DND-41 (cell line): Measurements from ENCODE around the gene PLA2G2F.
A peak's percentile ranks its signal among the peaks of the same experiment; 100 is the strongest.

Experiments used
- ATAC-seq: fragments of 200-7000 bp; cut with Tn5 transposase; 3 replicates; pipeline ENCODE4 v1.9.1; 2021; ENCODE audit warnings: low read depth; ENCODE audit not compliant: insufficient read depth
- DNase-seq: peaks from one replicate; pipeline ENCODE4 v3.0.0-alpha.2; 2020
- H2AFZ ChIP-seq: 2 replicates; pipeline ENCODE4 v1.6.0; 2012; ENCODE audit warnings: low read depth, low read length
- H3K27ac ChIP-seq: 2 replicates; pipeline ENCODE4 v1.5.1; 2012; ENCODE audit warnings: low read length, inconsistent platforms
- H3K27me3 ChIP-seq: fragments of 200-600 bp; sonication (generic); 2 replicates; pipeline ENCODE4 v1.6.0; 2012; ENCODE audit warnings: low read length, mild to moderate bottlenecking, inconsistent platforms; ENCODE audit not compliant: insufficient read depth, poor library complexity
- H3K36me3 ChIP-seq: 2 replicates; pipeline ENCODE4 v1.5.1; 2012; ENCODE audit warnings: low read length, inconsistent platforms; ENCODE audit not compliant: insufficient read depth
- H3K4me1 ChIP-seq: 2 replicates; pipeline ENCODE4 v1.5.1; 2012; ENCODE audit warnings: mild to moderate bottlenecking, low read length; ENCODE audit not compliant: insufficient read depth
- H3K4me2 ChIP-seq: 2 replicates; pipeline ENCODE4 v1.6.0; 2012; ENCODE audit warnings: mild to moderate bottlenecking, moderate library complexity, low read length, inconsistent platforms; ENCODE audit not compliant: insufficient read depth
- H3K4me3 ChIP-seq, 2 experiments: fragments of 200-600 bp in 1 of 2; shearing (Covaris generic) in 1 of 2; 2 replicates each; pipeline ENCODE4 v1.5.1; 2012 to 2016; ENCODE audit warnings: inconsistent platforms in 2 of 2, low read length in 2 of 2, mild to moderate bottlenecking in 2 of 2, low read depth in 1 of 2, moderate library complexity in 1 of 2
- H3K79me2 ChIP-seq: 2 replicates; pipeline ENCODE4 v1.6.0; 2012; ENCODE audit warnings: low read length, inconsistent platforms; ENCODE audit not compliant: insufficient read depth
- H3K9ac ChIP-seq: 2 replicates; pipeline ENCODE4 v1.6.0; 2012; ENCODE audit warnings: low read depth, mild to moderate bottlenecking, inconsistent platforms, low read length, moderate library complexity
- H3K9me3 ChIP-seq: 2 replicates; pipeline ENCODE4 v1.5.1; 2012; ENCODE audit warnings: low read length, moderate library complexity, mild to moderate bottlenecking, inconsistent platforms; ENCODE audit not compliant: insufficient read depth, severe bottlenecking
- H4K20me1 ChIP-seq: 2 replicates; pipeline ENCODE4 v1.6.0; 2012; ENCODE audit warnings: low read length; ENCODE audit not compliant: insufficient read depth
- CTCF ChIP-seq: IDR thresholded peaks from 2 replicates; pipeline ENCODE4 v1.5.1; 2012; ENCODE audit warnings: borderline replicate concordance, low read length, moderate library complexity, mild to moderate bottlenecking; ENCODE audit not compliant: poor library complexity, severe bottlenecking; ENCODE audit errors: extremely low read depth
- EZH2 ChIP-seq: IDR thresholded peaks from 3 replicates; pipeline ENCODE4 v1.6.1; 2012; ENCODE audit warnings: borderline replicate concordance, low read depth, mild to moderate bottlenecking, moderate library complexity, low read length, inconsistent platforms; ENCODE audit not compliant: severe bottlenecking

Gene PLA2G2F

GRCh38 chr1:20112279-20113000, 26.7 kb upstream of the PLA2G2F start:
- H3K27me3 ChIP-seq: no peaks in the 10 kb centered on the region
- no peak for TF ChIP-seq EZH2
- no peak for TF ChIP-seq CTCF
- H3K27ac ChIP-seq: no peak overlapping the region
- no peaks in the 10 kb centered on the region for H3K9me3 ChIP-seq
- H4K20me1 ChIP-seq: peaks cover 4% of the 10 kb centered on the region; the same call in 1 of the 2 replicates
- DNase-seq (no peak), ATAC-seq (no peak)
- H3K9ac ChIP-seq: no peak overlapping the region
- H3K4me3 ChIP-seq: no peak overlapping the region
- no peak overlapping the region for H2AFZ ChIP-seq
- H3K36me3 ChIP-seq: no peaks in the 10 kb centered on the region
- no peaks in the 10 kb centered on the region for H3K4me1 ChIP-seq
- no peaks in the 10 kb centered on the region for H3K79me2 ChIP-seq
- H3K4me2 ChIP-seq: no peak overlapping the region

- Histone ChIP-seq H3K36me3 (no peaks in the 10 kb centered on the region), H3K79me2 (no peaks in the 10 kb centered on the region), H3K4me2 (no peak overlapping the region), H3K9me3 (no peaks in the 10 kb centered on the region), H2AFZ (no peak overlapping the region), H3K27me3 (no peaks in the 10 kb centered on the region), H3K4me3 (no peak overlapping the region), H3K9ac (no peak overlapping the region), H3K4me1 (no peaks in the 10 kb centered on the region), H4K20me1 (peaks cover 4% of the 10 kb centered on the region; the same call in 1 of the 2 replicates), H3K27ac (no peak overlapping the region)
- no peak for DNase-seq
- TF ChIP-seq CTCF (no peak), EZH2 (no peak)
- no peak for ATAC-seq
Measured at GRCh38 chr1:20114021-20114648, 25.0 kb upstream of the PLA2G2F start.

GRCh38 chr1:20115479-20115878, 23.6 kb upstream of the PLA2G2F start:
- no peak overlapping the region for H3K27ac ChIP-seq
- no peak overlapping the region for H3K9ac ChIP-seq
- no peak overlapping the region for H2AFZ ChIP-seq
- no peaks in the 10 kb centered on the region for H3K27me3 ChIP-seq
- ATAC-seq: no peak
- no peaks in the 10 kb centered on the region for H3K4me1 ChIP-seq
- no peaks in the 10 kb centered on the region for H3K36me3 ChIP-seq
- DNase-seq: no peak
- H4K20me1 ChIP-seq: no peaks in the 10 kb centered on the region; the same call in 1 of the 2 replicates
- no peaks in the 10 kb centered on the region for H3K9me3 ChIP-seq
- no peak overlapping the region for H3K4me3 ChIP-seq
- no peaks in the 10 kb centered on the region for H3K79me2 ChIP-seq
- no peak overlapping the region for H3K4me2 ChIP-seq
- TF ChIP-seq CTCF (peak; percentile 35), EZH2 (no peak)
